Endodermal cell (in vitro differentiated cells): ENCODE results near the gene PAK1. TPM values are rescaled to one million over a fixed set of nuclear protein-coding genes. Genes with fewer than 3 reads are reported as not detected.

Experiments used
- DNase-seq: peaks from one replicate; pipeline ENCODE4 v3.0.0-alpha.2; 2017
- H3K27ac ChIP-seq: 2 replicates; pipeline ENCODE4 v1.5.1; 2013; ENCODE audit warnings: mild to moderate bottlenecking, low read depth, low read length, moderate library complexity
- H3K27me3 ChIP-seq: 2 replicates; pipeline ENCODE4 v1.6.1; 2013; ENCODE audit warnings: mild to moderate bottlenecking, low read length, moderate library complexity; ENCODE audit not compliant: insufficient read depth, control insufficient read depth, poor library complexity, severe bottlenecking
- H3K36me3 ChIP-seq: 2 replicates; pipeline ENCODE4 v1.7.0; 2013; ENCODE audit warnings: mild to moderate bottlenecking, low read length, moderate library complexity; ENCODE audit not compliant: control insufficient read depth, insufficient read depth
- H3K4me1 ChIP-seq: one replicate; pipeline ENCODE4 v1.7.0; 2013; ENCODE audit warnings: low read length; ENCODE audit not compliant: control insufficient read depth, insufficient read depth
- H3K4me3 ChIP-seq: 2 replicates; pipeline ENCODE4 v1.5.1; 2013; ENCODE audit warnings: mild to moderate bottlenecking, low read length, moderate library complexity
- H3K9ac ChIP-seq: 2 replicates; pipeline ENCODE4 v1.6.1; 2013; ENCODE audit warnings: mild to moderate bottlenecking, low read length, moderate library complexity; ENCODE audit not compliant: poor library complexity, severe bottlenecking; ENCODE audit errors: extremely low read depth
- H3K9me3 ChIP-seq: 2 replicates; pipeline ENCODE4 v1.6.1; 2013; ENCODE audit warnings: mild to moderate bottlenecking, low read length, moderate library complexity; ENCODE audit not compliant: control insufficient read depth
- H3K27ac Mint-ChIP-seq: 2 replicates; pipeline ENCODE4 v1.8.0; 2020; ENCODE audit warnings: mixed read lengths
- H3K27me3 Mint-ChIP-seq: 2 replicates; pipeline ENCODE4 v1.8.0; 2021; ENCODE audit warnings: mild to moderate bottlenecking, mixed read lengths; ENCODE audit not compliant: insufficient read depth
- H3K36me3 Mint-ChIP-seq: 2 replicates; pipeline ENCODE4 v1.8.0; 2020; ENCODE audit warnings: low read depth, mixed read lengths
- H3K4me1 Mint-ChIP-seq: 2 replicates; pipeline ENCODE4 v1.8.0; 2020; ENCODE audit warnings: mixed read lengths
- H3K4me3 Mint-ChIP-seq: 2 replicates; pipeline ENCODE4 v1.8.0; 2020; ENCODE audit warnings: mild to moderate bottlenecking, moderate library complexity, mixed read lengths
- H3K9me3 Mint-ChIP-seq: 2 replicates; pipeline ENCODE4 v1.8.0; 2020; ENCODE audit warnings: mild to moderate bottlenecking, mixed read lengths
- WGBS, 2 experiments: methylation state at CpG; one replicate each; pipeline versions ENCODE4 v1.1.5 to v1.1.7; 2013; ENCODE audit warnings: missing lambda C conversion rate in 2 of 2, mixed read lengths in 1 of 2; ENCODE audit not compliant: insufficient coverage in 1 of 2, insufficient read length in 1 of 2; 5-methylcytosine and 5-hydroxymethylcytosine counted together
- total RNA-seq, 2 donors: library from RNA; stranded (reverse); fragmentation: NEBNext Ultra II Directional in 1 of 2; extraction: Animal tissue kit (Norgen Biotek cat#: 25700) in 1 of 2; gene quantifications; 2 replicates in 1 of 2; 3 replicates in 1 of 2; pipeline ENCODE4 v1.2.1, GENCODE V29; 2021
- TF ChIP-seq, protein P1 (sequence below): fragments of 200-600 bp; sonication (generic); conservative IDR thresholded peaks from 2 replicates; pipeline ENCODE4 v1.5.0; 2021; ENCODE audit warnings: antibody characterized with exemption, mild to moderate bottlenecking

The PAK1 gene
- total RNA-seq, 2 donors from 2014 or later: 91.3 to 94.9 TPM

DNA sequence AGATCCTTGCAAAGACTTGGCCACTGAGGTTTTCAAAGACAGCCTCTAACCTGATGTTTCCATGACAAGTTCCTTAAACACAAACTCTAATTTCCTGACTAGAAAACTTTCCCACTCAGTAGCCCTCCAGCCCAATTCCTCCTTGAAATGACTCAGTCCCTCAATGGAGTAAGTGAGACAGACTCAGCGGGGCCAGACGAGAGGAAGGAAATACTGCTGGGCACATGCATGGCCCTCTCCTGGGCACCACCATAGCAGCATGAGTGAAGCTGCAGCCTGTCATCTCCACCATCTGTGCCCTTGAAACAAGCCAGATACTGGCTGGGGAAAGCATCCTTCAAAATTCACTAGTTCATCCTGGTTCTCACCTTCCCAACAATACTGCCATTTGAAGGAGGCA, 96.2 kb downstream of the PAK1 start:
- H3K27ac ChIP-seq: no peak overlapping the region
- H3K9ac ChIP-seq: no peak overlapping the region
- no peak overlapping the region for H3K4me3 ChIP-seq
- TF ChIP-seq, protein P1, sequence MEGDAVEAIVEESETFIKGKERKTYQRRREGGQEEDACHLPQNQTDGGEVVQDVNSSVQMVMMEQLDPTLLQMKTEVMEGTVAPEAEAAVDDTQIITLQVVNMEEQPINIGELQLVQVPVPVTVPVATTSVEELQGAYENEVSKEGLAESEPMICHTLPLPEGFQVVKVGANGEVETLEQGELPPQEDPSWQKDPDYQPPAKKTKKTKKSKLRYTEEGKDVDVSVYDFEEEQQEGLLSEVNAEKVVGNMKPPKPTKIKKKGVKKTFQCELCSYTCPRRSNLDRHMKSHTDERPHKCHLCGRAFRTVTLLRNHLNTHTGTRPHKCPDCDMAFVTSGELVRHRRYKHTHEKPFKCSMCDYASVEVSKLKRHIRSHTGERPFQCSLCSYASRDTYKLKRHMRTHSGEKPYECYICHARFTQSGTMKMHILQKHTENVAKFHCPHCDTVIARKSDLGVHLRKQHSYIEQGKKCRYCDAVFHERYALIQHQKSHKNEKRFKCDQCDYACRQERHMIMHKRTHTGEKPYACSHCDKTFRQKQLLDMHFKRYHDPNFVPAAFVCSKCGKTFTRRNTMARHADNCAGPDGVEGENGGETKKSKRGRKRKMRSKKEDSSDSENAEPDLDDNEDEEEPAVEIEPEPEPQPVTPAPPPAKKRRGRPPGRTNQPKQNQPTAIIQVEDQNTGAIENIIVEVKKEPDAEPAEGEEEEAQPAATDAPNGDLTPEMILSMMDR: no peak
- no peaks in the 10 kb centered on the region for H3K9me3 ChIP-seq
- Mint-ChIP-seq H3K4me1 (no peaks in the 10 kb centered on the region), H3K9me3 (no peaks in the 10 kb centered on the region), H3K27ac (no peak overlapping the region), H3K36me3 (peaks cover 44% of the 10 kb centered on the region), H3K4me3 (no peak overlapping the region), H3K27me3 (no peaks in the 10 kb centered on the region)
- H3K36me3 ChIP-seq: peaks cover 56% of the 10 kb centered on the region
- no peak for DNase-seq
- no peaks in the 10 kb centered on the region for H3K4me1 ChIP-seq
- 97 to 100% methylated on average over 2 of the region's 2 CpGs for WGBS, 2 experiments
- no peaks in the 10 kb centered on the region for H3K27me3 ChIP-seq

DNA sequence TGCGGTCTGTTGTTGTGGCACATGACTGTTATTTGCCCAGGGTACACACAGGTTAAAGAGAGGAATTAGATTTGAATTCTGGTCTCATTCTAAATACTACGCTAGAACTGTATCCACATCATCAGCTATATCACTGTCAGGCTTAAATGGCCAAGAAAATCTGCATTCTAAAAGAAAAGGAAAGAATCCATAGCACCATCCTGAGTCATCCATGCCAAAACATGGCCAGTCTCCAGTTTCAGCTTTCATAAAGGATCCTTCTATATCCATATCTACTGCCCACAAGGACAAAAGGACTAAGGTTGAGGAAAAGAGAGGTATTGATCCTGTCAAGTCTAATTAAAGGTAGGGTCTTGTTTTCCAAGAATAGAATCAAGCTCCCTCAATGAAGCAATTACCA, 98.8 kb downstream of the PAK1 start:
- no peak overlapping the region for H3K4me3 Mint-ChIP-seq
- no peak overlapping the region for H3K4me3 ChIP-seq
- WGBS, 2 experiments: 97% methylated on average over 2 of the region's 2 CpGs; no CpG with 5 or more reads in 1 of the 2 experiments
- peaks cover 59% of the 10 kb centered on the region for H3K36me3 ChIP-seq
- peaks cover 53% of the 10 kb centered on the region for H3K36me3 Mint-ChIP-seq
- H3K27ac Mint-ChIP-seq: no peak overlapping the region
- no peak overlapping the region for H3K27ac ChIP-seq
- no peaks in the 10 kb centered on the region for H3K9me3 Mint-ChIP-seq
- no peaks in the 10 kb centered on the region for H3K4me1 Mint-ChIP-seq
- no peaks in the 10 kb centered on the region for H3K27me3 ChIP-seq
- TF ChIP-seq, protein P1: no peak
- no peaks in the 10 kb centered on the region for H3K9me3 ChIP-seq
- H3K9ac ChIP-seq: no peak overlapping the region
- H3K4me1 ChIP-seq: no peaks in the 10 kb centered on the region
- DNase-seq: no peak
- H3K27me3 Mint-ChIP-seq: no peaks in the 10 kb centered on the region

DNA sequence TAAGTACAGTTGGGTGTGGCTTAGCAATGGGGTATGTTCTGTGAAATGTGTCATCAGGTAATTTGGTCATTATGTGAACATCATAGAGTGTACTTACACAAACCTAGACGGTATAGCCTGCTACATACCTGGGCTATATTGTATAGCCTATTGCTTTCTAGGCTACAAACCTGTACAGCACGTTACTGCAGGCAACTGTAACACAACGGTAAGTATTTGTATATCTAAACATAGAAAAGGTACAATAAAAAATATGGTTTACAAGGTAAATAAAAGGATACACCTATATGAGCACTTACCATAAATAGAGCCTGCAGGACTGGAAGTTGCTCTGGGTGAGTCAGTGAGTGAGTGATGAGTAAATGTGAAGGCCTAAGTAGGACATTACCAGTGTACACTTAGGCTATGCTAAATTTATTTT, 99.3 kb downstream of the PAK1 start:
- Histone ChIP-seq H3K27me3 (no peaks in the 10 kb centered on the region), H3K27ac (no peak overlapping the region), H3K36me3 (peaks cover 54% of the 10 kb centered on the region), H3K9me3 (no peaks in the 10 kb centered on the region), H3K4me3 (no peak overlapping the region), H3K4me1 (no peaks in the 10 kb centered on the region), H3K9ac (no peak overlapping the region)
- H3K9me3 Mint-ChIP-seq: no peaks in the 10 kb centered on the region
- TF ChIP-seq, protein P1: no peak
- H3K4me1 Mint-ChIP-seq: no peaks in the 10 kb centered on the region
- H3K27me3 Mint-ChIP-seq: no peaks in the 10 kb centered on the region
- WGBS, 2 experiments: 94% methylated on average over 1 of the region's 3 CpGs; no CpG with 5 or more reads in 1 of the 2 experiments
- no peak overlapping the region for H3K4me3 Mint-ChIP-seq
- DNase-seq: no peak
- H3K36me3 Mint-ChIP-seq: peaks cover 49% of the 10 kb centered on the region
- no peak overlapping the region for H3K27ac Mint-ChIP-seq
